Parathyroid adenoma (tissue), 2 donors: ENCODE results near the gene IQCH.
"Not testable (repeated sequence)": the region's sequence is repeated elsewhere in the genome, so short reads cannot be mapped to it uniquely, and the experiment has no call there.

Experiments
- H2AFZ ChIP-seq: fragments of 300-600 bp; sonication (generic); one replicate; pipeline ENCODE4 v1.7.0; 2017; ENCODE audit warnings: antibody characterized with exemption, mild to moderate bottlenecking
- H3K27ac ChIP-seq: fragments of 300-600 bp; sonication (generic); one replicate; pipeline ENCODE4 v1.7.0; 2017
- H3K27me3 ChIP-seq: fragments of 300-600 bp; sonication (generic); one replicate; pipeline ENCODE4 v1.7.0; 2017; ENCODE audit warnings: low read length; ENCODE audit not compliant: control insufficient read depth, insufficient read depth
- H3K36me3 ChIP-seq: fragments of 300-600 bp; sonication (generic); one replicate; pipeline ENCODE4 v1.7.0; 2017; ENCODE audit warnings: low read length; ENCODE audit not compliant: control insufficient read depth, insufficient read depth
- H3K4me1 ChIP-seq: fragments of 300-600 bp; sonication (generic); one replicate; pipeline ENCODE4 v1.7.0; 2017; ENCODE audit warnings: control low read depth
- H3K4me2 ChIP-seq: fragments of 300-600 bp; sonication (generic); one replicate; pipeline ENCODE4 v1.7.0; 2017; ENCODE audit warnings: low read length
- H3K4me3 ChIP-seq: fragments of 300-600 bp; sonication (generic); one replicate; pipeline ENCODE4 v1.7.0; 2017; ENCODE audit warnings: low read depth, low read length
- H3K79me2 ChIP-seq: fragments of 300-600 bp; sonication (generic); one replicate; pipeline ENCODE4 v1.7.0; 2017; ENCODE audit warnings: control low read depth
- H3K9ac ChIP-seq: fragments of 300-600 bp; sonication (generic); one replicate; pipeline ENCODE4 v1.7.0; 2017; ENCODE audit warnings: mild to moderate bottlenecking
- H3K9me3 ChIP-seq: fragments of 300-600 bp; sonication (generic); one replicate; pipeline ENCODE4 v1.7.0; 2017; ENCODE audit warnings: low read length; ENCODE audit not compliant: control insufficient read depth
- TF ChIP-seq, protein P1 (sequence below): fragments of 300-600 bp; sonication (generic); IDR thresholded peaks from one replicate; pipeline ENCODE4 v1.7.0; 2017; ENCODE audit warnings: antibody characterized with exemption, mild to moderate bottlenecking
- donor health status: primary hyperparathyroidism.

The IQCH gene

DNA sequence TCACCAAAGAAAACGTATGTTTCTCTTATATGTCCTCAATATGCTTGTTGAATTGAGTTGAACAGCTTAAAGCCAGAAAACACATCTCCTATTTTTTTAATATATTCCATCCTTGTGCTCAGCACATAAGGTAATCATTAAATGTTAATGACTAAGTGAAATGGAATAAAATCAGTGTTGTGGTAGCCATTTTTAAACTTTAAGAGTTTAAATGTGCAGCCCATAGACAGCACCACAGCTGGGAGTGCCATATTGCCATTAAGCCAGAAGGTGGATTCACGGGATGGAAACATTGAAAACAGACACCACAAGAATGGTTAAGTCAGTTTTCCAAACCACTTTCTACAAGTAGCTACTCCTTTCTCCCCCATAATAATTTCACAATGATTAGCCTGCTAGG is 189.5 kb downstream of the IQCH start:
- Histone ChIP-seq H3K9me3 (no peaks in the 10 kb centered on the region), H2AFZ (no peak overlapping the region), H3K4me2 (no peak overlapping the region), H3K79me2 (no peaks in the 10 kb centered on the region), H3K36me3 (no peaks in the 10 kb centered on the region), H3K4me3 (no peak overlapping the region), H3K27me3 (no peaks in the 10 kb centered on the region), H3K27ac (no peak overlapping the region), H3K9ac (no peak overlapping the region), H3K4me1 (no peaks in the 10 kb centered on the region)
- TF ChIP-seq, protein P1, sequence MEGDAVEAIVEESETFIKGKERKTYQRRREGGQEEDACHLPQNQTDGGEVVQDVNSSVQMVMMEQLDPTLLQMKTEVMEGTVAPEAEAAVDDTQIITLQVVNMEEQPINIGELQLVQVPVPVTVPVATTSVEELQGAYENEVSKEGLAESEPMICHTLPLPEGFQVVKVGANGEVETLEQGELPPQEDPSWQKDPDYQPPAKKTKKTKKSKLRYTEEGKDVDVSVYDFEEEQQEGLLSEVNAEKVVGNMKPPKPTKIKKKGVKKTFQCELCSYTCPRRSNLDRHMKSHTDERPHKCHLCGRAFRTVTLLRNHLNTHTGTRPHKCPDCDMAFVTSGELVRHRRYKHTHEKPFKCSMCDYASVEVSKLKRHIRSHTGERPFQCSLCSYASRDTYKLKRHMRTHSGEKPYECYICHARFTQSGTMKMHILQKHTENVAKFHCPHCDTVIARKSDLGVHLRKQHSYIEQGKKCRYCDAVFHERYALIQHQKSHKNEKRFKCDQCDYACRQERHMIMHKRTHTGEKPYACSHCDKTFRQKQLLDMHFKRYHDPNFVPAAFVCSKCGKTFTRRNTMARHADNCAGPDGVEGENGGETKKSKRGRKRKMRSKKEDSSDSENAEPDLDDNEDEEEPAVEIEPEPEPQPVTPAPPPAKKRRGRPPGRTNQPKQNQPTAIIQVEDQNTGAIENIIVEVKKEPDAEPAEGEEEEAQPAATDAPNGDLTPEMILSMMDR, result no peak

DNA sequence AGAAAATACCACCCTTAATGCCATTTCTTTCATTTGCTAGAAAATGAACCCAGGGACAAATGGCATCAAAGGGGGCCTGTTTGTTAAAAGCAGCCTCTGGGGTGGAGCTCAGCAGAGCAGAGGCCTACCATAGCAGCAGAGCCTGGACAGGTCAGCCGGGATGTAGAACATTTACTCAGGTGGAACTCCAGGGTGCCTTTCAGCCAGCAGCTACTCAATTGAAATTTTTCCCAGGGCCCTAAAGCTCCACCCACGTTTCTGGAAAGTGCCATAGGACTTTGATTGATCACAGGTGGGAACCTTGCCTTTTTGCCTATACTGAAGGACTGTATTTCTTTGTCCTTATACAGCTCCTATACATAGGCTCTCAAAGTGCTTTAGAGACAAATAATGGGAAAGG is 191.9 kb downstream of the IQCH start:
- H3K4me3 ChIP-seq, result no peak overlapping the region
- no peaks in the 10 kb centered on the region for H3K9me3 ChIP-seq
- TF ChIP-seq, protein P1, result no peak
- no peak overlapping the region for H3K27ac ChIP-seq
- no peak overlapping the region for H3K4me2 ChIP-seq
- no peaks in the 10 kb centered on the region for H3K79me2 ChIP-seq
- H3K4me1 ChIP-seq, result no peaks in the 10 kb centered on the region
- H3K36me3 ChIP-seq, result no peaks in the 10 kb centered on the region
- no peaks in the 10 kb centered on the region for H3K27me3 ChIP-seq
- no peak overlapping the region for H2AFZ ChIP-seq
- H3K9ac ChIP-seq, result no peak overlapping the region

GRCh38 chr15:67448372-67448771 is 193.8 kb downstream of the IQCH start:
- not testable (repeated sequence) for H3K9me3 ChIP-seq, H3K36me3 ChIP-seq, H3K4me1 ChIP-seq, H3K9ac ChIP-seq, H3K4me3 ChIP-seq, H3K79me2 ChIP-seq, H3K4me2 ChIP-seq, H2AFZ ChIP-seq, H3K27me3 ChIP-seq, H3K27ac ChIP-seq

DNA sequence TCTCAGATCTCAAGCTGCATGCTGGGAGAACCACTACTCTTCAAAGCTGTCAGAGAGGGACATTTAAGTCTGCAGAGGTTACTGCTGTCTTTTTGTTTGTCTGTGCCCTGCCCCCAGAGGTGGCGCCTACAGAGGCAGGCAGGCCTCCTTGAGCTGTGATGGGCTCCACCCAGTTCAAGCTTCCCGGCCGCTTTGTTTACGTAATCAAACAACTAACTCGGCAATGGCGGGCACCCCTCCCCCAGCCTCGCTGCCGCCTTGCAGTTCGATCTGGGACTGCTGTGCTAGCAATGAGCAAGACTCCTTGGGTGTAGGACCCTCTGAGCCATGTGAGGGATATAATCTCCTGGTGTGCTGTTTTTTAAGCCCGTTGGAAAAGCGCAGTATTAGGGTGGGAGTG is 199.1 kb downstream of the IQCH start:
- not testable (repeated sequence) for H3K27ac ChIP-seq, H3K4me2 ChIP-seq, H3K4me1 ChIP-seq, H3K36me3 ChIP-seq, H3K4me3 ChIP-seq, H3K9me3 ChIP-seq, H3K27me3 ChIP-seq, H2AFZ ChIP-seq, H3K9ac ChIP-seq, H3K79me2 ChIP-seq

DNA sequence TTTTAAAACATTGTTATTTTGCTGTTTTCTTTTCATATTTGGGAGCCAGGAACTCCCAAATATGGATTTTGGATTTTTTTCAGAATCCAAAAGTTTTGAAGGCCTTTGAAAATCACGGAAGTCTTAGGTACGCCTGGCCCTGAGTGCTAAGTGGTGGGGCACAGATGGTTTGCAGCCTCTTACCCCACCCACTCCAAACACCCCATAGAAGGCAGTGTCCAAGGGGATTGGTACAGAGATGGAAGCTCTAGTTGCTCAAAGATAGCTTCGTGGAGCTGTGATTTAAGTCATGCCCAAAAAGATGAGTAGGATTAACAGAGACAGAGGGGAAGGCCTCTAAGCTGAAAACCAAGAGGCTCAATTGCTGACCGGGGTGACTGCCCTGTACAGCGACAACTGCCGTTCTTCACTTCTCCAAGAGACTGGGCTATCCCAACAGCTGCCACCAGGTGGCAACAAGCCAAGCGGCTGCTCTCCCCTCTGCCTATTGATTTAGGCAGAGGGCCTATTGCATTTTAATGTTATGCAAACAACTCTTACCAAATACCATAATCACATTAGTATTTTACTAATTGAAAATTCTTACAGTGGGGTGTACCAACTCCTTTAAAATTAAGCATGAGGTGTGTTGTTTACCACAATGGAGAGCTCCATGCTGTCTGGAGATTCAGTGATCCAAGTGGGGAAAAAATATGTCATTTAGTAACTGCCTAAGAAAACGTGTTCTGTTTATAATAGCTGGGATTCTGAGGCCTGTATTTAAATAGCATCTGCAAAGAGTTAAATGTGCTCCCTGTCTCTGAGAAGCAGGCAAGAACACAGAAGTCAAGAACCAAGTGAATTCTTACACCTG is 202.3 kb downstream of the IQCH start:
- no peaks in the 10 kb centered on the region for H3K27me3 ChIP-seq
- H3K9ac ChIP-seq, result no peak overlapping the region
- H3K4me2 ChIP-seq, result no peak overlapping the region
- H3K4me1 ChIP-seq, result no peaks in the 10 kb centered on the region
- TF ChIP-seq, protein P1, result peak; percentile 69
- H3K9me3 ChIP-seq, result no peaks in the 10 kb centered on the region
- H3K4me3 ChIP-seq, result no peak overlapping the region
- H3K36me3 ChIP-seq, result no peaks in the 10 kb centered on the region
- H3K27ac ChIP-seq, result no peak overlapping the region
- no peak overlapping the region for H2AFZ ChIP-seq
- H3K79me2 ChIP-seq, result no peaks in the 10 kb centered on the region
